Fibroblast of skin of left biceps (primary cell): ENCODE measurements around the gene DISP2.

Experiments used
- DNase-seq, 2 experiments: peaks; one replicate each; pipeline ENCODE4 v3.0.0-alpha.2; 2013; ENCODE audit warnings: low read depth in 2 of 2

Gene DISP2

DNA sequence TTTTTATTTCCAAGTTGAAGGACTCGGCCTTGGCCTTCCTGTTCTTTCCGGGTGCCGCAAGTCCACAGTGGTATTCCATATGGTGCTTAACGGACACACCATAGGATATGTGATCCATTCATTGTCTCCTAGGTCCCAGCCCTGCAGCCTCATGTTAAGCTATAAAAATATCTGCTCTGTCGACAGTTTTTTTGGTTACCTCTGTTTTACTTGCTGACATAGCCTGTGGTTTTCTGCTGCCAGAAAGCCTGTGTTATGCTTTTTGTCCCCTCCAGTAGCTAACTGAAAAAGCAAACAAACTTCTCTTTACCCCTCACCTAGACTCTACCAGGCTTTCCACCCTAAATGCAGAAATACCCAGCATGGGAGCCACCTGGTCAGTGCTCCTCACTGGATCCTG, 29.3 kb upstream of the DISP2 start:
- no peak for DNase-seq

DNA sequence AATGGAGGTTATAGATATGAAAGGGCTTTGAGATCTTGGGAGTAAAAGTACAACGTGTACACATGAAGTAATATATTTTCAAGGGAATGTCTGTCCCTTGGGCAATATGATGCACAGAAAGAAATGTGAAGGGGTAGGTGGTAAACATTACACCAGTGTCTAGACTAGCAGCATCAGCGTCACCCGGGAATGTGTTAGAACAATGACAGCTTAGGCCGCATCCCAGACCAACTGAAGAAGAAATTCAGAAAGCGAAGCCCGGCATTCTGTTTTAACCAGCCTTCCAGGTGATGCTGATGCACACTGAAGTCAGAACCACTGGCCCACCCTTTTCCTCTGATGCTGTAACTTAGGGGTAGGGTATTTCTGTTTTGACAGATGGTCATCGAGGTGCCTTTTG, 28.2 kb upstream of the DISP2 start:
- no peak for DNase-seq

DNA sequence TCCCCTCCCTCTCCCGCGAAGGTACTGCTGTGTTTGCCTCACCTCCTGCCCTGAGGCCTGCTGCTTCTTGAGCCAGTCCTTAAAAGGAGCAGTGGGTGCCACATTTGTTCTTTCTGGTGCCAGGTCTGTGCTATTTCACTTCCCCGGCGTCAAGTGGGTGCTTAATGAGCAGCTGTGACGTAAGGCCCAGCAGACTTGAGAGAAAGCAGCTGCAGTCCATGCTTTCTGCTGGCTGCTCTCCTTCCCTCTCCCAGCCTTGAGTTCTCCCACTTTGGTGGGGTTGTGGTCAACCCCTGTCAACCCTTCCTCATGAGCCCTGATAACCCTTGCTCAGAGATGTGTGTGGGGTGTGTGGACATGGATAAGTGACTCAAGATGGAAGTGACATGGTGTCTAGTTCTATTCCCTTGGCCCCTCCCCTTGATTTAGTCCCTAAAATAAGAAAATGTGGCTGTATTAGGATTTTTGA, 27.6 kb upstream of the DISP2 start:
- DNase-seq: no peak

DNA sequence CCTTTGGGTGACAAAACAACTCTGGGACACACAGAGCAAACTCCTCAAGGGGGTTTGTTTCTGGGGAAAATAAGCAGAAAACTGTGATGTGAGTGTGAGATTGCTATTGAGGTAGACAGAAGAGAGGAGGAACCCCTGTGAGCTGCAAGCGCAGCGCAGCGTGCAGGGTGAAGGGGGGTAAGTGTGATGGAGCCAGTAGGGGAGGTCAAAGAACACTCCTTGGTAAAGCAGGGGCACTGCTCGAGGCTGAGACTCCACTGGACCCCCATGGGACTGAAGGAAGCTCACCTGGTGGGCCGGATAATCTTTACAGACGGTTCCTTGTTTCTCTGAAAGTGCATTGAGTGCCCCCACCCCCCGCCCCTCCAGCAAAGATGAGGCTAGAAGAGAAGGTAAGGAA, 27.0 kb upstream of the DISP2 start:
- no peak for DNase-seq

DNA sequence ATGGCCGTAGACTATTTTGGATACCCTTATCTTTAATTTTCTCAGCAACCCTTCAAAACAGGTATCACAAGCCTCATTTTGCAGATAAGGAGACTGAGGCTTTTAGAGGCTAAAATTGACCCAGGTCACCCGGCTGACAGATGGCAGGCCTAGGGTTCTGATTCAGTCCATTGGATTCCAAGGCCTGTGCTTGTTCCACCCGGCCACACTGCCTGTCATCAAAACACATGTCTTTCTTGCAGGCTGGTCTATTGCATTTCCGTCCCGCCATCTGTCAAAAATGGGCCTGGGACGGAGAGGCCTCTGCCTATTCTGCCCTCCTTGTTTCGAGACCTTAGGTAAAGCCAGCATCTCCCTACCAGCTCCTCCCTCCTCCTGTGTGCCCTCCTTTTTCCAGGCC, 26.4 kb upstream of the DISP2 start:
- no peak for DNase-seq

DNA sequence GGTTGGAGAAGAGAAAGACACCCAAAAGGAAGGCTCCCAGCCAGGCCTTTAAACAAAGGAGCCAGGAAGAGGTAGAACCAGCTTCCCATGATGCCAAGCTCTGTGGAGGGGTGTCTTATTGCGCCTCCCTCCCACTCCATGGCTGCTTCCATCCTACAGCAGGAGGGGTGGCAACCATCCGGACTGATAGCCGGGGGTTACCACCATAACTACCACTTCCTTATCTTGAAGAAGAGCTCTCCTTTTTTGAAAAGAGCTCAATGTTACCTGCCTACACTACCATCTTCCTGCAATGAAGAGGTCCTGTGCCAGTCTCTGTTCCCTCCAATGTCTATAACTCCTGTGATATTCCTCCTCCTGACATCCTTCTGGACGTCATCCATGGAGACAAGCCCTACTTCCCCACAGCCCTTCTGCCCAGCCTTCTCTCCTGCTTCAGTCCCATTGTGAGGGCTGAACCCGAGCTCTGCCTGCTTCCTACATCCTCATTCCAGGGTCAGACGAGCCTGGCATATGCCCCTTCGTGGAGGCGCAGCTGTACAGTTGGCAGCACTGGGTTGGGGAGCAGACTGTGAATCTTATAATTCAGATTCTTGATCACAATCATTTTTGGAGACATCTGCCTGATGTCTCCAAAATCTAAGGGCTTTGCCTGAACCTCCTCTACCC, 25.8 kb upstream of the DISP2 start:
- DNase-seq: no peak

DNA sequence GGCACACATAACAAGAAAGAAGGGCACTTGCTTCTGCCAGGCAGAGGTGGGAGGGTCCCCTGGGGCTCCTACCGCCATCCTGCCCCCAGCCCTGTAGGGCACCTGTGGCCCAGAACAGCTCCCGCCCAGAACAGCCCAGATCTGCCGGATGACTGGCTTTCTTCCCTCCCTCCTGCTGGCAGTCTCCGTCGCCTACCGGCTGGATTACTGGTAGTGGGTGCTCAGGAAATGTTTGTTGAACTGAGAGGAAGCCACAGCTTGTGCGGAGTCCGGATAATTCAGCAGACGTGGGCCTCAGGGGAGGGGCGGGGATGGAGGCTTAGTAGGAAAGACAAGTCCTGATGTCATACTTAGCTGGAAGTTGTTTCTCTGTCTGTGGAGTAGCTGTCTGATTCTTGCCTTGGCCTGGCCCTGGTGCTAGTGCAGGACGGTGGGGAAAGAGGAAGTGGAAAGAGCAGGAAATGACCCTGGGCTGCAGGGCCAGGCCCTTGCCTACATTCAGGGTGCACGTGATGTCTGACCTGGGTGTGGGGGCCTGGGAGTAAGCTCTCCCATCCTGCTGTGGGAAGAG, 24.0 kb upstream of the DISP2 start:
- no peak for DNase-seq

DNA sequence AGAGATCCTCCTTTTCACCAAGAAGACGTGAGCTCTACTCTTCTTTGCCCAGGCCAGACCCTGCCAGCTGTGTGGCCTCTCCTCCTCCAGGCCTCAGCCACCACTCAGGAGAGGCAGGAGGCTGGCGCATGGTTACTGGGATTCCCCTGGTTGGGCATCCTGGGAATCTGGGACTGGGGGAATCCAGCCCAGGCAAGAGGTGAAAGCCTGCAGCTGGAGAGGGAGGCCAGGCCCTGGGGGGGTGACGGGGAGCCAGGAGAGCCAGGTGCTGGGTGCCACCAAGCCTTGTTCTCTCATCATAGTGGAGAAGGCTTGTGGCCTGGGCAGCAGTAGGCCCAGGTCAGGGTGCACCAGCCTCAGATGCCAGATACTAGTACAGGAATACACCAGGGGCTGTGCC, 23.5 kb upstream of the DISP2 start:
- DNase-seq: no peak

DNA sequence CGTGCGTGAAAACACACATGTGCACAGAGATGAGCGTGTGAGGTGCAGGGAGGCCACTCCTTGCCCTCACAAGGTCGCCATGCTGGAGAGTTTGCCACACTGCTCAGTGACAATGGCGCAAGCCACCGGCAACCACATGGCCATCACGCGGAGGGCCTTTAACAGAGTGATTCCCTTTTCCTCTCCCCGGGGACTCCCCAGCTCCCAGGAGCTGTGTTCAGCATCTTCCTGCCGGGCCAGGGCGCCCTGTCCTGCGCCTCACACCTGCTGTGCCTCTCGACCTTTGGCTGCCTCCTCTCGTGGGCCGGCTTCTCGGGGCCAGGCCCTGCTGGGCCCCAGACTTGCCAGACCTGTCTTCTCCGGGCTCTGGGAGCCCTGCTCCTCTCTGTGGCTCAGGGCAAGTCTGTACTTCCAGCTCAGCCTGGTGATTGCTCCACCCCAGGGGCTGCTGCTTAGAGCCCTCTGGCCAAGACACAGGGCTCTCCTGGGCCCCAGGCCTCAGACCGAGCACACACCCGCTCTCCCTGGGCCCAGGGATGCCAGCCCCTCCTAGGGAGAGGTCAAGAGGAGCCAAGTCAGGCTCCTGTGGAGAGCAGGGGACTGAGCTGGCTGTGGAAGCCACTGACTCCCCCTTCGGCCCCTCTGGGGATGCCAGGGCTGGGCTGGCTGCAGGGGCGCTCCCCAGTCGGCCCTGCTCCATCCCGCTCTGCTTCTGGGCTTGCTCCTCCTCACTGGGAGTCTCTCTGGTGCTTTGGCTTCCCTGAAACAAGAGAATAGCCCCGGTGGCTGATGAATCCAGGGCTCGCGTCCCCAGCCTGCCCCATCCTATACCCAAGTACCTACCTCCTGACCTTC, 22.9 kb upstream of the DISP2 start:
- DNase-seq: no peak

DNA sequence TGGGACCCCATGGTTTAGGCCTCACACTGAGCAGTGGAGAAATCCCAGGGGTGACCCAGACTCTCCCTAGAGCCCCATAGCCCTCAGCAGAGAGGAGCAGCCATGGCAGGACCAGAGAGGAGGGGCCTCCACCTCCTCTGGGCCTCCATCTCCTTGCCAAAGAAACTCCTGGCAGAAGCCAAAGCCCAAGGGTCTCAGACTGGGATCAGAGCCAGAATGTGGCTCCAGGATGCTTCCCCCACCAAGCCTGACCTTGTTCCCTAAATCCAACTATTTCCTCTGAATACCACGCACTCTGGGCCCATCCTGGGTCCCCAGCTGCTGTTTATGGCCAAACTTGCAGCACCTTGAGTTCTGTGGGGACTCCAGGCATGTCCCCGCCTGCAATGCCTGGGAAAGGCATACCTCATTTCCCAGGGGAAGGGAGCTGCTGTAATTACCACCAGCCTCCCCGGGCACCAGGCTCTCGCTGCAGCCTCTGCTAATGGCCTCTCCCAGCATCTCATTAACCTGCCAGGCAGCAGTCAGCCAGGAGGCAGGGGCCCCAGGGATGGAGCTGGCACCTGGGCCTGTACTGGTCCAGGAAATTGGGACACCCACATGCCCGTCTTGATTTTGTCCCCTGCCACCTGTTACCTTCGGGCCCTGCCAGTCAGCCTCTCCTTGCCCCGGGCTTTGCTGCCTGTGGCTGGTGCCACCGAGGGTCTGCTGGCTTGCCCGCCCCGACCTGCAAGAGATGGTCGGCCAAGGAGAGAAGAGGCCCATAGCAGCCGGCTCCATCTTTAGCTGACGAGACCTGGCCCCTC, 21.9 kb upstream of the DISP2 start:
- no peak for DNase-seq

DNA sequence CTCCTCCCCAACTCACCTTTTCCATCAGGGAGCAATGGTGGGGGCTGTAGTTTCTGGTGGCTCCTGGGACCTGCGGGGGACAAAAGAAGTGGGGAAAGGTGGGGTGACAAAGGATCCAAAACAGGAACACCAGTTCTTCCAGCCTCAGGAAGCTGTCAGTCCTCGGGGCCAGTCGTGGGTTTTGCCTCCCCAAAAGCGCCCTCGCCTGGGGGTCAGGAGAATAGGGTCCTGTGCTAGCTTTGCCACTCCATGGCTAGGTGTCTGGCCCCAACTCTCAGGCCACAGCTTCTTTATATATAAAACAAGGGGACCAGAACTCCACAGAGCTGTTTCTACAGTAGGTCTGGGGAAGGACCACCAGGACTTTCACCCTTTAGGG, 21.3 kb upstream of the DISP2 start:
- DNase-seq: no peak

DNA sequence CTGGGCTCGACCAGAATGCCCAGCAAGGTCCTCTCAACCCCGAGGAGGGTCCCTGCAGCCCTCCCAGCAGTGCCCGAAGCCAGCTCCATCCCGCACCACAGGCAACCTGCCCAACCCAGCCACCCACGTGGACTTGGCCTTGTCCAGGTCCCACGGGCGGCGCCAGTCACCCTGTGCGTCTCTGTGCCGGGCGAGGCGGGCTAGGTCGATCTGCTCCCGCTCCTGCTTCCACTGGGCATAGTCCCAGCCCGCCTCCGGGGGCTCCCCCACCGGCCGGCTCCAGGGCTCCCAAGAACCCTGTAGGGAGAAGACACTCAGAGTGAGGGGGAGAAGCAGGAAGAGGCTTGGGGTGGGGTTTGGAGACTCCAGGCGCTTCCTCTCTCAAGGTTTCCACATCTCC, 20.4 kb upstream of the DISP2 start:
- no peak for DNase-seq

DNA sequence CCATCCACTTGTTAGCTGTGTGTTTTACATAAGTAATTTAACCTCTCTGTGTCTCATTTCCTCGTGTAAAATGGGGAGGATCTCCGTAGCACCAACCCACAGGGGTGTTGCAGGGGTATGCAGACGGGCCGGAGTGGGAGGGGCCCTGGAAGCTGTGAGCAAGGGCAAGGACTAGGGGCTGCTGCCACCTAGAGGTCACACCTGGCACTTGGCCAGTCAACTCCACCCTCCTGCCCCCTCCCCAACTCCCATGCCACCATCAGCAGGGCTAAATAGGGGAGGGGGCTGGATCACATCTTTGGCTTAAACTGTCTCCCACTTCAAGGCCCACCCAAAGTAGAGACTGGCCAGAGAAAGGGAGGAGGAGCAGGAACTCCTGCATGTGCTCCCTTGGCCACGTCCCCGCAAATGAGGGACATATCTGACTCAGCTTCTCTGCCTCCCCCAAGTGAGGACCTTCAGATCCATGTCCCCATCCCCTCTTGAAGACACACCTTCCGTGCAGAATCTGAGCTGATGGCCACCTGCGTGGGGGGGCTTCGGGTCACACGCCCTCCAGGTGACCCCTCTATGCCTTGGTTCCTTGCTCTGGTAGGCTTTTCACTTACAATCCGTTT, 19.9 kb upstream of the DISP2 start:
- DNase-seq: no peak

DNA sequence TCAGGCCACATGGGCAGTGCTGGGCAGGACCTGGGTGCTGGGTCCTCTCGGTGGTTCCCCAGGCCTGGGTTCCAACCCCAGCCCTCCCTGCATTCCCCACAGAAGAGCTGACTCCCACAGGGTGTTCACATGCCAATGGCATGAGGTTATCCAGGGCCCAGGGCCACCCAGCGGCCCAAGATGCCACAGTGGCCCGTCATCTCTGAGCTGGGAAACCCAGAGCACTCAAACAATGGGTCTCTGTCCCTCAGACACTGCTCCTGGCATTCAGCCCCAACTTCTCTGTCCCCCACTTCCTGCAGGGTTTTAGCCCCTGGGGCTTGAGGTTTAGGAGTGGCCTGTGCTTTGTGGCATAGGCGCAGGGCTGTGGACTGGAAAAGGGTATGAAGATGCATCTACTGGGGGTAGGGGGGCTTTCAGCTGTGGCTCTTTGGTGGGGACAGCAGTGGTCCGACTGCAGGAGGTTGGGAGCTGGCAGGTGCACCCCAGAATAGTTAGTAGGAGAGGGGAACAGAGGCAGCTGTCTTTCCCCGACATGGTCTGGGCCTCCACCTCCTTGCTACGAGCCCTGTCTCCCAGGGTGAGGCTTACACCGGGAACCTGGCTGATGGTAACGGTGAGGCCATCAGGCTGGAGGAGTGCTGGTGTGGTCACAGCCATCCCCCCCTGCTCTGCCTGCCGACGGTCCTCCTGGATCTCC, 18.9 kb upstream of the DISP2 start:
- no peak for DNase-seq

DNA sequence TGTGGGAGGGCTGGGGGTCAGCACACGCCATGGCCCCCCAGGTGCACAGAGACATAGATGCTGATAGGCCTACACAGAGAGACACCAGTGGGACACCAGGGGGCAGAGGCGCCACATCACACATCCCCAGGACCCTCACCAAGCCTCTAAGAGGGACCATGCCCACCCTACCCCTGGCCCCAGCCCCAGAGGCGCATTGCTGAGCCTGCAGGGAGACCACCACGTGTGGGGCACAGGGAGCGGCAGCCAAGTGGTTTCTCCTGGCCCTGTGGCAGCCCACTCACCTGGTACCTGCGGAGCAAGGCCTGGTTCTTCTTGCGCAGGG, 18.4 kb upstream of the DISP2 start:
- DNase-seq: no peak

DNA sequence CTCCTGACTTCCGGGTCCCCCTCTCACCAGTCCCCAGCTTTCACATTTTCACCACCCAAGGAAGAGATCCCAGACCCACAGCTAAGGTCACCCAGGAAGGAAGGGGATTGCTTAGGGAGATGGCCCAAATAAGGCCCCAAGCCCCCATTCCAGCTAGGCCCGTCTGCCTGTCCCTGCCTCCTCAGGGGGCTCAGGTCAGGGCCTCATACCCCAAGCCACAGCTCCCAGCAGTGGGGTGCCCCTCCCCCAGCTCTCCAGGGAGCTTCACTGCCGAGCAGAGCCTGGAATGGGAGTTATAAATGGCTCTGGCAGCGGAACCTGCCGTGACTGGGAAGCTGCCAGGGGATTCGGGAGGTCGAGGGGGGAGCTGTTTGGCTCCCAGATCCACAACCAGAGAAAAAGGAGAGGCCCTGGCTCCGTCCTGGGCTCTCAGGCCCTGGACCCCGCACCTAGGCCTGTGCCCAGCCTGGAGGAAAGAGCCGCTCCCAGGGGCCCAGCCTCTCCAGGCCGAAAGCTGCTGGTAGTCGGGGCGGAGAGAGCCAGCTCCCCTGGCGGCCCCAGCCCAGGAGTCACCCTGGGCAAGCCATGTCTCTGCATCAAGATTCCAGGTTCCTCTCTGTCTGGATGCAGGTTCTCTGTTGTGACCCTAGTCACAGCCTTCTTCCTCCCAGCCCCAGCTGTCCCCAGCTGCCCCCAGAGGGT, 17.8 kb upstream of the DISP2 start:
- DNase-seq: no peak

DNA sequence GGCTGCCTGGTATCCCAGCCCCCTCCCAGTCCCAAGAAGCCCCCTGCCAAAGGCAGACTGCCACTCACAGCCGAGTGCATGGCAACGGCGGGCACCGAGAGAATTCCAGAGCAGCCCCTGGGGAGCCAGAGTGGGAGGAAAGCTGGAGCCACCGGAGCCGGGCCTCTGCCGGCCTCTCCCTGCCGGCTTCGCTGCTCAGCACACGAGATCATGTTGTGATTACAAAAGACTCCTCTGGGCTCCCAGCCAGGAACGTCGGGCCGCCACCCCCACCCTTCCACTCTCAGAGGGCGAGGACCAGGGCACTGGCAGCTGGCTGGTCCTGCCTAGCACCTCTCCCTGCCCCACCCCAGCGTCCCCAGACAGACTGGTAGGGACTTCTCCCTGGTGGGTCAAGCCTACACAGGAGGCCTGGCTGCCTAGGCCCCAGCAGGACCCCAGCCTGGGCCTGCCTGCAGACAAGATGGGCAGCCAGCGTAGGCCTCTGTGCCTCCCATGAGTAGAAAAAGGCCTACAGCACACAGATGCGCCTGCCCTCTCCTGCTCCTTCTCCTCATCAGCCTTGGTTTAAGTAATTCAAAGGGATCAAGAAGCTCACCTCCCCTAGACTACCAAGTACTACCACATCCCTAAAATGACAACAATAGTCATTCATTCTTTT, 17.1 kb upstream of the DISP2 start, which contains the start of gene CCDC9B:
Gene CCDC9B, minus strand, starts transcription at position 200 of the 661 bp plus-strand sequence. Its CDS starts 120 bp downstream, at position 80.
- DNase-seq: peak in 1 of 2 experiments; percentile 60

DNA sequence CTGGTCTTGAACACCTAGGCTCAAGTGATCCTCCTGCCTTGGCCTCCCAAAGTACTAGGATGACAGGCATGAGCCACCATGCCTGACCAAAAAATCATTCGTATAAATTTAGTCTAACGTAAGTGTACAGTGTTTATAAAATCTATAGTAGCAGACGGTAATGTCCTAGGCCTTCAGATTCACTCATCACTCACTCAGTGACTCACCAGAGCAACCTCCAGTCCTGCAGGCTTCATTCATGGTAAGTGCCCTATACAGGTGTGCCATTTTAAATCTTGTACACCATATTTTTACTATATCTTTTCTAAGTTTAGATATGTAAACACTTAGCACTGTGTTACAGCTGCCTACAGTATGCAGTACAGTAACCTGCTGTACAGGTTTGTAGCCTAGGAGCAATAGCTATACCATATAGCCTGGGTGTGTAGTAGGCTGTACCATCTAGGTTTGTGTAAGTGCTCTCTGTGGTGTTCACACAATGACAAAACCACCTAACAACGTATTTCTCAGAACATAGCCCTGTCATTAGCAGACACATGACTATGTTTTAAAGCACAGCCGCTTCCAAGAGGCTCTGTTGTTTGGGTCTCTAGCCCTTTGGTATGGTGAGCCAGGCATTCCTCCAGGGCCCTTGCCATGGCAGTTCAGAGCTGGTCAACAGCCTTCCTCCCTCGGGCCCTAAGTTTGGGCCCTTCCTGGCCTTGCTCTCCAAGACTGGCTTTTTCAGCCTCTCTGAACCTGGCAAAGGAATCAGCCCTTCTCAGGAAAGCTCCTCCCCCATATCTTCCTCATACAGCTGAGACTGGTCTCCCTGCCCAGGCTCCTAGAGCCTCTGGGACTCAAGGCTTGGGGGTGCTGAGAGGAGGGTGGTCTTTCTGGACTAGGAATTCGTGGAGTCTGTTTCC, 15.4 kb upstream of the DISP2 start:
- no peak for DNase-seq

DNA sequence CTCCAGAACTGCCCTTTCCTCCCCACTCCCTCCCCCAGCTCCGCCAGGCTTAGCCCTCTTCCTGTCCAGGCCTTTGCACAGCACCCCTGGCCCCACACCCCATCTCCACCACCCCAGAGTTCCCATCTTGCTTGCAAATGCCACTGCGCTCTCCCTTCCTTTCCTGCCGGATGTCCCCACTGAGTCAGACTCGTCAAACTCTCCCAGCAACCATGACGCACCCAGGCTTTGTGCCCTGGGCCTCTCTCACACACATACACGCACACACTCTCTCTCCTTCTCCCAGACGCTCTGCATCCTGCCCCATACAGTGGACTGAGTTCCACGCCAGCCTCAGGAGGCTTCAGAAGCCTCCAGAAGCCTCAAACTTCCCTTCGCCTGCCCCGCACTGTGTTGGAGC, 14.5 kb upstream of the DISP2 start:
- peak in 1 of 2 experiments; percentile 63 for DNase-seq
